Gastrocnemius medialis (tissue), 4 donors: Measurements from ENCODE around the gene VWA7. TPM values are rescaled to one million over a fixed set of nuclear protein-coding genes. Genes with fewer than 3 reads are reported as not detected.
"Not testable (repeated sequence)": the region's sequence is repeated elsewhere in the genome, so short reads cannot be mapped to it uniquely, and the experiment has no call there.

ENCODE experiments used
- ATAC-seq, 2 donors: fragments of 150-250 bp; one replicate each; pipeline ENCODE4 v1.9.1; 2016
- DNase-seq, 2 donors: peaks; one replicate each; pipeline ENCODE4 v3.0.0-alpha.2; 2019
- H3K27ac ChIP-seq, 4 donors: fragments of 200-600 bp; sonication (generic); 1 replicate in 1 of 4; 2 replicates in 3 of 4; pipeline ENCODE4 v1.5.1; 2016 to 2018; ENCODE audit warnings: mild to moderate bottlenecking in 2 of 4, moderate library complexity in 1 of 4
- H3K27me3 ChIP-seq, 3 donors: fragments of 200-600 bp; sonication (generic) in 2 of 3; 1 replicate in 1 of 3; 2 replicates in 2 of 3; pipeline versions ENCODE4 v1.5.1 to v1.6.0; 2016 to 2019; ENCODE audit warnings: mild to moderate bottlenecking in 1 of 3, moderate library complexity in 1 of 3
- H3K36me3 ChIP-seq, 2 donors: fragments of 200-600 bp; sonication (generic) in 1 of 2; one replicate each; pipeline ENCODE4 v1.5.1; 2017 to 2018
- H3K4me1 ChIP-seq, 2 donors: fragments of 200-600 bp; sonication (generic) in 1 of 2; one replicate each; pipeline ENCODE4 v1.5.1; 2016 to 2017; ENCODE audit warnings: mild to moderate bottlenecking in 2 of 2
- H3K4me3 ChIP-seq, 4 donors: fragments of 200-600 bp; sonication (generic) in 3 of 4; 1 replicate in 1 of 4; 2 replicates in 3 of 4; pipeline ENCODE4 v1.5.1; 2016 to 2019; ENCODE audit warnings: mild to moderate bottlenecking in 2 of 4
- H3K9me3 ChIP-seq, 3 donors: fragments of 200-600 bp; sonication (generic) in 2 of 3; 1 replicate in 1 of 3; 2 replicates in 2 of 3; pipeline ENCODE4 v1.5.1; 2016 to 2019
- CTCF ChIP-seq, 5 experiments: fragments of 450-650 bp in 3 of 5; fragments of 200-600 bp in 2 of 5; sonication (generic) in 2 of 5; IDR thresholded peaks in 4 of 5; conservative IDR thresholded peaks in 1 of 5; 1 replicate in 4 of 5; 2 replicates in 1 of 5; pipeline ENCODE4 v1.5.1; 2016 to 2019; ENCODE audit warnings: antibody characterized with exemption in 5 of 5, mild to moderate bottlenecking in 3 of 5, moderate library complexity in 3 of 5
- POLR2A ChIP-seq, 2 donors: fragments of 450-650 bp; IDR thresholded peaks; one replicate each; pipeline ENCODE4 v1.6.1; 2017; ENCODE audit warnings: antibody characterized with exemption in 2 of 2, mild to moderate bottlenecking in 2 of 2, moderate library complexity in 2 of 2
- in situ Hi-C, 4 donors: fragments of 200-750 bp; cut with MboI; loops; one replicate each; pipeline versions ENCODE4 v1.15.0 to v1.8.0; 2017; ENCODE audit warnings: low sequenced_read_pairs in 4 of 4
- intact Hi-C: fragments of 100-400 bp; cut with DNase I; formaldehyde crosslinking; loops from one replicate; pipeline ENCODE4 v1.15.1; 2023; ENCODE audit warnings: low total_unique reads
- total RNA-seq, 4 donors: library from RNA; depleted of rRNA; stranded (reverse); fragments of >200 nt; gene quantifications; one replicate each; pipeline versions ENCODE4 v1.1.0 to v1.2.3, GENCODE V29; 2016

Gene VWA7
- total RNA-seq, 4 donors from 2014 or later: 2.0 to 7.8 (median 4.7) TPM

- in situ Hi-C loops (no loop called here), intact Hi-C loops (loop anchor here (1.0 to 2.0 kb wide), 3 partner anchors 35 to 68 kb away; partner anchors contain the start of genes MSH5 and NEU1)
- Histone ChIP-seq H3K27me3 (no peaks in the 10 kb centered on the region), H3K36me3 (peaks cover 0 to 23% of the 10 kb centered on the region in 2 donors), H3K9me3 (no peaks in the 10 kb centered on the region), H3K4me1 (peaks cover 24 to 26% of the 10 kb centered on the region in 2 donors), H3K27ac (peak overlapping the region; percentile 85 to 97 (median 93)), H3K4me3 (peak overlapping the region; percentile 64 to 99 (median 82))
- no peak for DNase-seq
- ATAC-seq: peak; percentile 40 to 42
- TF ChIP-seq CTCF (IDR thresholded peaks at IDR 0.05 in 4 of 5, conservative IDR thresholded peaks at IDR 0.05 in 1 of 5) (no peak), POLR2A (IDR thresholded peaks at IDR 0.05) (no peak)
Measured at GRCh38 chr6:31794866-31795615, 17.9 kb upstream of the VWA7 start.

- DNase-seq (no peak), ATAC-seq (no peak)
- Histone ChIP-seq H3K4me1 (peaks cover 24 to 26% of the 10 kb centered on the region in 2 donors), H3K27me3 (no peaks in the 10 kb centered on the region), H3K4me3 (peak overlapping the region; percentile 64 to 99 (median 82)), H3K27ac (peak overlapping the region; percentile 85 to 97 (median 93)), H3K9me3 (no peaks in the 10 kb centered on the region), H3K36me3 (peaks cover 0 to 23% of the 10 kb centered on the region in 2 donors)
- in situ Hi-C loops (no loop called here), intact Hi-C loops (loop anchor here (2.0 kb wide), 2 partner anchors 54 to 68 kb away; partner anchors contain the start of genes MSH5 and NEU1)
- TF ChIP-seq POLR2A (IDR thresholded peaks at IDR 0.05): no peak
- TF ChIP-seq CTCF (IDR thresholded peaks at IDR 0.05 in 4 of 5, conservative IDR thresholded peaks at IDR 0.05 in 1 of 5): no peak
Measured at GRCh38 chr6:31794294-31794865, 17.3 kb upstream of the VWA7 start.

GRCh38 chr6:31793927-31794245 is 16.8 kb upstream of the VWA7 start:
- in situ Hi-C loops, H3K27me3 ChIP-seq, H3K4me3 ChIP-seq, DNase-seq, H3K9me3 ChIP-seq, ATAC-seq: not testable (repeated sequence)
- Histone ChIP-seq H3K4me1 (peaks cover 20 to 21% of the 10 kb centered on the region in 2 donors), H3K27ac (peak overlapping the region in 2 of 4 donors; percentile 85 to 97), H3K36me3 (peaks cover 0 to 23% of the 10 kb centered on the region in 2 donors)
- intact Hi-C loops: loop anchor here (2.0 kb wide), 2 partner anchors 53 to 69 kb away; partner anchors contain the start of genes MSH5 and NEU1

- in situ Hi-C loops (no loop called here), intact Hi-C loops (no loop called here)
- no peak overlapping the region for H3K27ac ChIP-seq
- no peak for TF ChIP-seq CTCF (IDR thresholded peaks at IDR 0.05 in 4 of 5, conservative IDR thresholded peaks at IDR 0.05 in 1 of 5)
- TF ChIP-seq POLR2A (IDR thresholded peaks at IDR 0.05): no peak
- DNase-seq (no peak), ATAC-seq (no peak)
- H3K27me3 ChIP-seq: no peaks in the 10 kb centered on the region
- H3K4me1 ChIP-seq: peaks cover 16 to 18% of the 10 kb centered on the region in 2 donors
- H3K36me3 ChIP-seq: peaks cover 0 to 25% of the 10 kb centered on the region in 2 donors
- no peaks in the 10 kb centered on the region for H3K9me3 ChIP-seq
- H3K4me3 ChIP-seq: no peak overlapping the region
Measured at GRCh38 chr6:31792761-31793171, 15.6 kb upstream of the VWA7 start.

- H3K9me3 ChIP-seq: no peaks in the 10 kb centered on the region
Measured at GRCh38 chr6:31792090-31792374, 14.9 kb upstream of the VWA7 start.

More at GRCh38 chr6:31792090-31792374, 14.9 kb upstream of the VWA7 start:
- in situ Hi-C loops: no loop called here
- H3K27ac ChIP-seq: no peak overlapping the region
- intact Hi-C loops: no loop called here
- no peak overlapping the region for H3K4me3 ChIP-seq
- no peak for TF ChIP-seq CTCF (IDR thresholded peaks at IDR 0.05 in 4 of 5, conservative IDR thresholded peaks at IDR 0.05 in 1 of 5)
- TF ChIP-seq POLR2A (IDR thresholded peaks at IDR 0.05): no peak
- DNase-seq (no peak), ATAC-seq (no peak)
- H3K36me3 ChIP-seq: peaks cover 0 to 32% of the 10 kb centered on the region in 2 donors
- H3K4me1 ChIP-seq: peaks cover 16 to 18% of the 10 kb centered on the region in 2 donors
- H3K27me3 ChIP-seq: no peaks in the 10 kb centered on the region
